ENCODE data around the gene OR2Z1.

Gene OR2Z1, protein sequence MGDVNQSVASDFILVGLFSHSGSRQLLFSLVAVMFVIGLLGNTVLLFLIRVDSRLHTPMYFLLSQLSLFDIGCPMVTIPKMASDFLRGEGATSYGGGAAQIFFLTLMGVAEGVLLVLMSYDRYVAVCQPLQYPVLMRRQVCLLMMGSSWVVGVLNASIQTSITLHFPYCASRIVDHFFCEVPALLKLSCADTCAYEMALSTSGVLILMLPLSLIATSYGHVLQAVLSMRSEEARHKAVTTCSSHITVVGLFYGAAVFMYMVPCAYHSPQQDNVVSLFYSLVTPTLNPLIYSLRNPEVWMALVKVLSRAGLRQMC

DNA sequence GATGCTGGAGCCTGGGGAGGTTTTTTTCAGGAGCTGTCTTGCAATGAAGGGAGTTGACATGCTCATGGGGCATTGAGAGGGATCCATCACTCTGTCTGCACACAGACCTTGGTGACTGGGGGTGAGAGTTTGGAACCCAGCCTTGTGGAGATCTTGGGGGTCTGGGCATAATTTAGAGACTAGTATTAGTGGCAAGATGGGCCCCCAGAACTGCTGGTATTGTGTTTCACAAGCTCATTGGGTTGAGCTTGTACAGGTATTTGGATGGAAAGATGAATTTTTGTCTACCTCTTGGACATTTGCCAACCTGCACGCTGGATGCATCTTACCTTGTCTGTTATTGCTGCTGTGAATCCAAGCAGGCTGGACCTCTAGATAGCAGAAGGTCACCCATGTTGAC lies at the start of gene OR2Z1:
Gene OR2Z1, plus strand, starts transcription at position 301 of the 400 bp plus-strand sequence. CDS start 9,395 bp downstream, outside the sequence.
- no peak for DNase-seq (ENCODE audit: low read depth in 2 of 2)
- H3K4me3 ChIP-seq (replicated peaks in 1 of 2; ENCODE audit: low read depth in 2 of 2, low read length in 2 of 2): no peak within 1 kb of the TSS

GRCh38 chr19:8673276-8673891 lies 48.0 kb upstream of the OR2Z1 start:
- no peak for DNase-seq (ENCODE audit: low read depth in 2 of 2)
- no peak overlapping the region for H3K4me3 ChIP-seq (replicated peaks in 1 of 2; ENCODE audit: low read depth in 2 of 2, low read length in 2 of 2)
- no peak for TF ChIP-seq CTCF (IDR thresholded peaks at IDR 0.05; ENCODE audit: low read depth, low read length)

More for the DNA sequence above, at the start of gene OR2Z1:
- no peak for TF ChIP-seq CTCF (IDR thresholded peaks at IDR 0.05; ENCODE audit: low read depth, low read length)

GRCh38 chr19:8675066-8675465 lies 46.4 kb upstream of the OR2Z1 start:
- TF ChIP-seq CTCF (IDR thresholded peaks at IDR 0.05; ENCODE audit: low read depth, low read length): no peak
- no peak for DNase-seq (ENCODE audit: low read depth in 2 of 2)
- H3K4me3 ChIP-seq (replicated peaks in 1 of 2; ENCODE audit: low read depth in 2 of 2, low read length in 2 of 2): no peak overlapping the region

- no peak overlapping the region for H3K4me3 ChIP-seq (replicated peaks in 1 of 2; ENCODE audit: low read depth in 2 of 2, low read length in 2 of 2)
- DNase-seq (ENCODE audit: low read depth in 2 of 2): no peak
- no peak for TF ChIP-seq CTCF (IDR thresholded peaks at IDR 0.05; ENCODE audit: low read depth, low read length)
Observed at GRCh38 chr19:8678244-8678807, 43.1 kb upstream of the OR2Z1 start.

DNA sequence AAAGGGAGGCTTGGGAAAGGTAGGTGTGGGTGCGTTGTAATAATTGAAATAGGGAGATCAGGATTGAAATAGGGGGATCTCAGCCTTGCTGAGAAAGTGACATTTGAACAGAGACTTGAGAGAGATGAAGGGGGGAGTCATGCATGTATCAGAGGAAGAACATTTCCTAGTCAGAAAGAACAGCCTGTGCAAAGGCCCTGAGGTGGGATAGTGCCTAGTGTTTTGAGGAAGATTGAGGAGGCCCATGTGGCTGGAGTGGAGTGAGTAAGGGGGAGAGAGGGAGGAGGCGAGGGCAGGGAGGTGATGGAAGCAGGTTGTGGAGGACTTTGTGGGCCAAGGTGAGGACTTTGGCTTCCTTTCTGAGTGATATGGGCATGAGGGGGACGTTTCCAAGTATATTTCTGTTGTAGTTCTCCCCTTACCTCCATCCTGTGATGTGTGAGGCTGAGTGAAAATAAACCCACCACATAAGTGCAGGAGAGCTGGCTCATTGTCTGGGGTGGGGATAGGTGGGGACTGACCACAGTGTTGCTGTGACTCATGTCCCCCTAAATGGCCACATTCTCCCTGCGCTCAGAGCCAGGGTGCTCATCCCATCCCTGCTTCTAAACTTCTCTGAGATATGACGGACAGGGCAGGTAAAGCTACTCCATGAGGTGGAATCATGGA lies 40.6 kb upstream of the OR2Z1 start:
- no peak overlapping the region for H3K4me3 ChIP-seq (replicated peaks in 1 of 2; ENCODE audit: low read depth in 2 of 2, low read length in 2 of 2)
- no peak for TF ChIP-seq CTCF (IDR thresholded peaks at IDR 0.05; ENCODE audit: low read depth, low read length)
- no peak for DNase-seq (ENCODE audit: low read depth in 2 of 2)

DNA sequence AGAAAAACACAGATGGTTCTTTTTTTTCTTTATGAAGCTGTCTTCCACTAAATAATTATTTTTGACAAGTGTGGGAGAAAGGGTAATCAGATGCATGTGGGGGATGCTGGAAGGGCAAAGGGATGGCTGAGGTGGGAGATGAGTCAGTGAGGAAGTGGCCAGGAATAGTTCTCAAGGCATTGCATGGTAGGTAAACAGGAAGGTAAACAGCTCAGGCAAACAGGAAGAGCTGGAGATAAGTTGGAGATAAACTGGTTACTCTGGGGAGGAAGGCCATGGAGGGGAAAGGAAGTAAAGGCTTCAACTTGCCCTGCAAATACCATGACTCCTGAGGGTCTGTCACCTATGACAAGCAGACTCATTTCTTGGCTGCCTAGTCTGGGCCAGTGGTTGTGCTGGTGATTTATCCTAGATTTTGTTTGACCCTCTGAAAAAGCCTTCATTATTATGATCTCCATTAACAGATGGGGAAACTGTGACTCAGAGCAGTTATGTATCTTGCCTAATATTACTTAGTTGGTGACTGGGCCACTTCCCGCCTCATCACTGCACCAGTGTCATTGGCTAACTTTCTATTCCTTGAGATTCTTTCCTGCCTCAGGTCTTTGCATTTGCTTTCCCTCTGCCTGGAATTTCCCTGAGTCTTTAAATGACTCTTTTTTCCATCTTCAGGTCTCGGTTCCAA lies 39.9 kb upstream of the OR2Z1 start:
- TF ChIP-seq CTCF (IDR thresholded peaks at IDR 0.05; ENCODE audit: low read depth, low read length): no peak
- peak in 1 of 2 donors; percentile 11 for DNase-seq (ENCODE audit: low read depth in 2 of 2)
- H3K4me3 ChIP-seq (replicated peaks in 1 of 2; ENCODE audit: low read depth in 2 of 2, low read length in 2 of 2): no peak overlapping the region
